Caco-2 (cell line): Measurements from ENCODE around the gene NFIC. TPM values are rescaled to one million over a fixed set of nuclear protein-coding genes. Genes with fewer than 3 reads are reported as not detected.

Source experiments
- BruUV-seq: library from RNA; stranded (reverse); fragments of 400-500 nt; replicated peaks from 2 replicates; lab custom pipeline; 2021; lab: Mats Ljungman, UMichigan
- CTCF ChIA-PET: fragments of 300-600 bp; sonication (Branson Sonifier 250); formaldehyde crosslinking; loops from one replicate; lab custom pipeline; 2022; ENCODE audit warnings: antibody characterized with exemption; lab: Charles Lee
- POLR2A ChIA-PET: fragments of 300-600 bp; sonication (Branson Sonifier 250); formaldehyde crosslinking; loops from one replicate; lab custom pipeline; 2022; ENCODE audit warnings: antibody characterized with exemption; lab: Charles Lee
- DNase-seq, 2 experiments: peaks; one replicate each; pipeline versions ENCODE4 v3.0.0 to v3.0.0-alpha.2; 2020 to 2022
- H3K27me3 ChIP-seq: replicated peaks from 2 replicates; pipeline ENCODE4 v1.6.0; 2011; ENCODE audit warnings: low read length; ENCODE audit not compliant: control insufficient read depth, insufficient read depth
- H3K36me3 ChIP-seq: 2 replicates; pipeline ENCODE4 v1.5.1; 2011; ENCODE audit warnings: low read length; ENCODE audit not compliant: control insufficient read depth, insufficient read depth
- H3K4me1 ChIP-seq: fragments of 250-450 bp; sonication (Bioruptor Pico); 2 replicates; pipeline ENCODE4 v1.5.1; 2020; ENCODE audit warnings: mild to moderate bottlenecking
- H3K4me3 ChIP-seq: 2 replicates; pipeline ENCODE4 v1.5.1; 2011; ENCODE audit warnings: low read depth, mild to moderate bottlenecking, control low read depth, low read length
- H3K9me3 ChIP-seq: fragments of 250-450 bp; sonication (Bioruptor Pico); 2 replicates; pipeline ENCODE4 v1.5.1; 2020; ENCODE audit warnings: mild to moderate bottlenecking, moderate library complexity
- H3K27ac Mint-ChIP-seq: one replicate; pipeline ENCODE4 v1.8.0; 2022; ENCODE audit warnings: mixed read lengths; ENCODE audit not compliant: unreplicated experiment
- H3K27me3 Mint-ChIP-seq: one replicate; pipeline ENCODE4 v1.8.0; 2022; ENCODE audit warnings: mixed read lengths; ENCODE audit not compliant: insufficient read depth, unreplicated experiment
- H3K36me3 Mint-ChIP-seq: one replicate; pipeline ENCODE4 v1.8.0; 2022; ENCODE audit warnings: mild to moderate bottlenecking, mixed read lengths; ENCODE audit not compliant: insufficient read depth, unreplicated experiment
- H3K4me1 Mint-ChIP-seq: one replicate; pipeline ENCODE4 v1.8.0; 2022; ENCODE audit warnings: low read depth, mixed read lengths; ENCODE audit not compliant: unreplicated experiment
- H3K4me3 Mint-ChIP-seq: one replicate; pipeline ENCODE4 v1.8.0; 2022; ENCODE audit warnings: mild to moderate bottlenecking, moderate library complexity, mixed read lengths; ENCODE audit not compliant: unreplicated experiment
- H3K9me3 Mint-ChIP-seq: one replicate; pipeline ENCODE4 v1.8.0; 2022; ENCODE audit warnings: mixed read lengths; ENCODE audit not compliant: unreplicated experiment
- CTCF ChIP-seq, 2 experiments: fragments of 200-600 bp in 1 of 2; IDR thresholded peaks; 1 replicate in 1 of 2; 2 replicates in 1 of 2; pipeline versions ENCODE4 v1.5.1 to v1.8.0; 2011 to 2022; ENCODE audit warnings: antibody characterized with exemption in 1 of 2, control low read depth in 1 of 2, inconsistent platforms in 1 of 2, low read depth in 1 of 2, low read length in 1 of 2, mild to moderate bottlenecking in 1 of 2, moderate library complexity in 1 of 2; ENCODE audit not compliant: insufficient read depth in 1 of 2, severe bottlenecking in 1 of 2, unreplicated experiment in 1 of 2
- intact Hi-C: fragments of 100-400 bp; cut with micrococcal nuclease; formaldehyde crosslinking; loops from one replicate; pipeline ENCODE4 v1.10.0; 2022; ENCODE audit not compliant: unreplicated experiment
- total RNA-seq: library from RNA; stranded (reverse); gene quantifications from 2 replicates; pipeline ENCODE4 v1.2.3, GENCODE V29; 2022

NFIC gene
- total RNA-seq, 1 experiment from 2014 or later: 5.1 TPM

GRCh38 chr19:3387645-3388589, 21.5 kb downstream of the NFIC start:
- no TSS peak for BruUV-seq

GRCh38 chr19:3389446-3389778, 23.0 kb downstream of the NFIC start:
- POLR2A ChIA-PET: no interaction called here
- no peaks in the 10 kb centered on the region for H3K36me3 Mint-ChIP-seq
- H3K4me1 ChIP-seq: no peaks in the 10 kb centered on the region

More at GRCh38 chr19:3387645-3388589, 21.5 kb downstream of the NFIC start:
- H3K4me3 Mint-ChIP-seq: no peak overlapping the region
- H3K27me3 Mint-ChIP-seq: no peaks in the 10 kb centered on the region
- no peak for DNase-seq
- H3K36me3 Mint-ChIP-seq: no peaks in the 10 kb centered on the region
- ChIA-PET POLR2A (no interaction called here), CTCF (no interaction called here)
- Histone ChIP-seq H3K4me3 (no peak overlapping the region), H3K27me3 (no peaks in the 10 kb centered on the region), H3K36me3 (no peaks in the 10 kb centered on the region), H3K9me3 (no peaks in the 10 kb centered on the region), H3K4me1 (no peaks in the 10 kb centered on the region)
- no peak overlapping the region for H3K27ac Mint-ChIP-seq
- intact Hi-C loops: no loop called here
- no peak for TF ChIP-seq CTCF (IDR thresholded peaks at IDR 0.05; ENCODE audit: insufficient read depth in 1 of 2, low read depth in 1 of 2, low read length in 1 of 2, severe bottlenecking in 1 of 2, unreplicated experiment in 1 of 2)
- H3K9me3 Mint-ChIP-seq: no peaks in the 10 kb centered on the region
- H3K4me1 Mint-ChIP-seq: no peaks in the 10 kb centered on the region

More at GRCh38 chr19:3389446-3389778, 23.0 kb downstream of the NFIC start:
- intact Hi-C loops: no loop called here
- Histone ChIP-seq H3K36me3 (no peaks in the 10 kb centered on the region), H3K27me3 (no peaks in the 10 kb centered on the region), H3K4me3 (no peak overlapping the region), H3K9me3 (no peaks in the 10 kb centered on the region)
- no peaks in the 10 kb centered on the region for H3K4me1 Mint-ChIP-seq
- no TSS peak for BruUV-seq
- no peaks in the 10 kb centered on the region for H3K9me3 Mint-ChIP-seq
- H3K4me3 Mint-ChIP-seq: no peak overlapping the region
- TF ChIP-seq CTCF (IDR thresholded peaks at IDR 0.05; ENCODE audit: insufficient read depth in 1 of 2, low read depth in 1 of 2, low read length in 1 of 2, severe bottlenecking in 1 of 2, unreplicated experiment in 1 of 2): no peak
- no peak overlapping the region for H3K27ac Mint-ChIP-seq
- no peaks in the 10 kb centered on the region for H3K27me3 Mint-ChIP-seq
- CTCF ChIA-PET: interaction anchor here (0.6 kb wide), 1 partner anchor 424 kb away, joined by 9 read pairs; no protein-coding TSS in a partner anchor
- DNase-seq: no peak
